ENCODE measurements around the gene SMIM9.

- TF ChIP-seq CTCF (IDR thresholded peaks at IDR 0.05; ENCODE audit: low read length) (no peak), EZH2 (optimal IDR thresholded peaks at IDR 0.05; ENCODE audit: low read depth, low read length) (no peak), EZH2phosphoT487 (IDR thresholded peaks at IDR 0.05; ENCODE audit: low read length) (no peak)
Observed at GRCh38 chrX:154818916-154819770, 15.3 kb downstream of the SMIM9 start.

Data from MM.1S (cell line).